Mesendoderm (in vitro differentiated cells): ENCODE data around the gene ARHGEF38.

Source experiments
- DNase-seq: peaks from one replicate; pipeline ENCODE4 v3.0.0; 2013
- H2AK5ac ChIP-seq: 2 replicates; pipeline ENCODE4 v1.6.1; 2013; ENCODE audit warnings: low read length, inconsistent platforms
- H2BK120ac ChIP-seq: 2 replicates; pipeline ENCODE4 v1.6.1; 2013; ENCODE audit warnings: low read depth, mild to moderate bottlenecking, low read length, moderate library complexity, mixed read lengths
- H2BK15ac ChIP-seq: replicated peaks from 2 replicates; pipeline ENCODE4 v1.6.1; 2013; ENCODE audit warnings: low read depth, mild to moderate bottlenecking, moderate library complexity
- H2BK5ac ChIP-seq: 2 replicates; pipeline ENCODE4 v1.6.1; 2013; ENCODE audit warnings: low read length, inconsistent platforms
- H3K18ac ChIP-seq: 2 replicates; pipeline ENCODE4 v1.6.1; 2013; ENCODE audit warnings: mild to moderate bottlenecking, low read length, mixed read lengths
- H3K23ac ChIP-seq: one replicate; pipeline ENCODE4 v1.6.1; 2013; ENCODE audit warnings: low read length
- H3K27ac ChIP-seq: 2 replicates; pipeline ENCODE4 v1.5.1; 2013; ENCODE audit warnings: low read depth, mild to moderate bottlenecking, inconsistent platforms, low read length, moderate library complexity
- H3K27me3 ChIP-seq: 2 replicates; pipeline ENCODE4 v1.6.1; 2013; ENCODE audit warnings: low read length, control low read depth, mild to moderate bottlenecking, inconsistent platforms; ENCODE audit not compliant: insufficient read depth, poor library complexity
- H3K36me3 ChIP-seq: 2 replicates; pipeline ENCODE4 v1.6.1; 2013; ENCODE audit warnings: low read length, inconsistent platforms; ENCODE audit not compliant: control insufficient read depth, insufficient read depth
- H3K4ac ChIP-seq: one replicate; pipeline ENCODE4 v1.6.1; 2013; ENCODE audit warnings: low read depth, mild to moderate bottlenecking, low read length, moderate library complexity
- H3K4me1 ChIP-seq: 2 replicates; pipeline ENCODE4 v1.6.1; 2013; ENCODE audit warnings: low read depth, low read length, inconsistent platforms; ENCODE audit not compliant: control insufficient read depth
- H3K4me2 ChIP-seq: 2 replicates; pipeline ENCODE4 v1.6.1; 2013; ENCODE audit warnings: low read length
- H3K4me3 ChIP-seq: 2 replicates; pipeline ENCODE4 v1.5.1; 2013; ENCODE audit warnings: mild to moderate bottlenecking, low read length
- H3K56ac ChIP-seq: one replicate; pipeline ENCODE4 v1.6.1; 2013; ENCODE audit warnings: low read length
- H3K79me1 ChIP-seq: 2 replicates; pipeline ENCODE4 v1.6.1; 2013; ENCODE audit warnings: low read length, inconsistent platforms
- H3K79me2 ChIP-seq: 2 replicates; pipeline ENCODE4 v1.6.1; 2013; ENCODE audit warnings: mild to moderate bottlenecking, low read length; ENCODE audit not compliant: control insufficient read depth, insufficient read depth
- H3K9ac ChIP-seq: 2 replicates; pipeline ENCODE4 v1.6.1; 2013; ENCODE audit warnings: low read length, inconsistent platforms
- H4K5ac ChIP-seq: one replicate; pipeline ENCODE4 v1.6.1; 2013; ENCODE audit warnings: low read length
- H4K8ac ChIP-seq: one replicate; pipeline ENCODE4 v1.6.1; 2013; ENCODE audit warnings: low read depth, mild to moderate bottlenecking, control low read depth, low read length, moderate library complexity
- WGBS: extraction: QIAGEN DNeasy Blood & Tissue Kit; methylation state at CpG from one replicate; pipeline ENCODE4 v1.1.7; 2013; ENCODE audit warnings: low lambda C conversion rate, missing lambda C conversion rate; ENCODE audit not compliant: insufficient coverage; ENCODE audit errors: extremely low coverage; 5-methylcytosine and 5-hydroxymethylcytosine counted together

Gene ARHGEF38

DNA sequence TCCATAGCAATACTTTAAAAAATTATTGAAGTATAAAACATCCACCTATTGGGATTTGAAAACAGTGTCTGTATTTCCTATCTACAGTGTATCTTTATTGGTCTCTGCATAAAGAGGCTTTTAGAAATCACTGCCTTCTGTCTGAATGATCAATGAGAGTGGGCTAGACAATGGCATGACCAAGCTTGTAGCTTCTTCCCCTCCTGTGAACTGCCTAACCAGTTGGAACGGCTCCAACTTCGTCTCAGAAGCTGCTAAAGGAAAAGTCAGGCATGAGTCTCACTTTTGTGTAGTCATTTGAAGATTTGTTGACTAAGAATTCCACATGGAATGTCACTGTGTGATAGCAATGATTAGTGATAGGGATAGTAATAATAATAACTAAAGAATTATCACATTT lies 91.8 kb downstream of the ARHGEF38 start:
- WGBS, result no CpG with 5 or more reads among the region's 2 CpGs
- Histone ChIP-seq H3K4ac (no peak overlapping the region), H2BK120ac (no peak overlapping the region), H3K56ac (no peak overlapping the region), H3K4me3 (no peak overlapping the region), H3K18ac (no peak overlapping the region), H3K4me1 (no peaks in the 10 kb centered on the region), H2AK5ac (no peak overlapping the region), H3K9ac (no peak overlapping the region), H3K4me2 (no peak overlapping the region), H2BK15ac (no peak overlapping the region), H4K5ac (no peak overlapping the region), H2BK5ac (no peak overlapping the region), H3K79me1 (no peaks in the 10 kb centered on the region), H3K36me3 (no peaks in the 10 kb centered on the region), H3K27ac (no peak overlapping the region), H3K79me2 (no peaks in the 10 kb centered on the region), H4K8ac (no peak overlapping the region), H3K27me3 (no peaks in the 10 kb centered on the region), H3K23ac (no peak overlapping the region)
- no peak for DNase-seq

DNA sequence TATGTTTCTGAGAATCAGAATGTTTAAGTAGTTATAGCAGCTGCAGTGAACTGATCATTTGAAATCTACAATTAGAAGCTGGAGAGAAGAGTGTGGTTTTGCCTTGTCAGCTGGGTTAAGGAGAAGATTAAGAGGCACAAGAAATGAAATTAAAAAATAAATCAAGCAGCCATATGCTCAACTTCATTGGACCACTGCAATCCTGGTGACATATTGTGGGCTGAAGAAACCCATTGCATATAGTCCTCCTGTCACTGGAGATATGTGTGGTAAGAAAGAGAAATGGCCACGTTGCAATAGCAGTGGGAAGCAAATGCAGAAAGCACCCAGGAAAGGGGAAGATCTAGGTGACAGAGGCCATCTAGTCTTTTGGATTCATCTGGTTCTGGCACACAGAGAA lies 93.0 kb downstream of the ARHGEF38 start:
- Histone ChIP-seq H3K27me3 (no peaks in the 10 kb centered on the region), H2BK15ac (no peak overlapping the region), H3K27ac (no peak overlapping the region)

DNA sequence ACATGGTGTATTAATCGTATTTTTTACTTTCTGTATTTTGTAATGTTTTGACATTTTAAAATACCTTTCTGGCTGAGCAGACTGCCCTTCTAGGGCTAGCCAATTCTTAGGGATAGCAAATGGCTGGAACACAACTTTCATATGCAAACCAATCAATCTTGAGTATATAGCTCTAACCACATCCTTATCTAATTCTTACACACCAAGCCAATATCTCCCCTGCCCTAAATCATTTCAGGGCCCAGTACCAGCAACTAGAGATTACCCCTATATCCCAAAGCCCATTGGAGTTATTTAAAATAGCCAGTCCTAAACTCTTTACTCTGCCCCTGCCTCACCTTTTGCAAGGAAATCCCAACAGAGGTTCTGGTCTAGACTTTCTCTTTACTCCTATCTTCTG lies 97.8 kb downstream of the ARHGEF38 start:
- Histone ChIP-seq H2BK15ac (no peak overlapping the region), H2BK5ac (no peak overlapping the region), H3K4me1 (no peaks in the 10 kb centered on the region), H3K27me3 (no peaks in the 10 kb centered on the region), H4K8ac (no peak overlapping the region), H2BK120ac (no peak overlapping the region), H3K79me1 (no peaks in the 10 kb centered on the region), H3K9ac (no peak overlapping the region), H3K18ac (no peak overlapping the region), H4K5ac (no peak overlapping the region), H3K56ac (no peak overlapping the region), H3K4me2 (no peak overlapping the region), H3K4me3 (no peak overlapping the region), H3K79me2 (no peaks in the 10 kb centered on the region), H3K27ac (no peak overlapping the region), H2AK5ac (no peak overlapping the region), H3K36me3 (no peaks in the 10 kb centered on the region), H3K23ac (no peak overlapping the region), H3K4ac (no peak overlapping the region)
- DNase-seq, result no peak
- WGBS, result no CpG with 5 or more reads among the region's 1 CpG

More for the DNA sequence above, 93.0 kb downstream of the ARHGEF38 start:
- Histone ChIP-seq H3K36me3 (no peaks in the 10 kb centered on the region), H2AK5ac (no peak overlapping the region), H3K18ac (no peak overlapping the region), H3K79me2 (no peaks in the 10 kb centered on the region), H3K4me1 (no peaks in the 10 kb centered on the region), H3K4ac (no peak overlapping the region), H3K56ac (no peak overlapping the region), H3K4me2 (no peak overlapping the region), H2BK120ac (no peak overlapping the region), H3K23ac (no peak overlapping the region), H2BK5ac (no peak overlapping the region), H4K8ac (no peak overlapping the region), H3K9ac (no peak overlapping the region), H3K79me1 (no peaks in the 10 kb centered on the region), H4K5ac (no peak overlapping the region), H3K4me3 (no peak overlapping the region)
- WGBS, result no CpG with 5 or more reads among the region's 1 CpG
- DNase-seq, result no peak

DNA sequence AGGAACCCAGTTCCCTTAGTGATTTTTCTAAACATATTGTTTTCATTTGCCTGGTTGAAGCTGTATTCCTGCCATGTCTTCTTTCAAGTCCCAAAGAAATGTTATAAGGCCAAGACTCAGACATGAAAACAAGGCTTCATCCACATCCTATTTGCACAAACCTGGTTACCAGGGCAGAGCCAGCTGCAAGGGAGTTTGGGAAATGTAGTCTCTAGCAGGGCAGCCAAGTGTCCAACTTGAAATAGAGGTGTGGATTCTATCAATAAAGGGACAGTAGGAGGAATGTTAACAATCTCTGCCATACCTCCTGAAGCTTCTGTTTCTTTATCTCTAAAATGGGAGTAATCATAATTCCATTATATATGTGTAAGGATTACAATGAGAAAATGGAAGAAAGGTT lies 99.5 kb downstream of the ARHGEF38 start:
- Histone ChIP-seq H2BK15ac (no peak overlapping the region), H3K9ac (no peak overlapping the region), H2BK5ac (no peak overlapping the region), H3K56ac (no peak overlapping the region), H3K79me2 (no peaks in the 10 kb centered on the region), H3K27me3 (no peaks in the 10 kb centered on the region), H3K18ac (no peak overlapping the region), H3K36me3 (no peaks in the 10 kb centered on the region), H4K5ac (no peak overlapping the region), H3K79me1 (no peaks in the 10 kb centered on the region), H4K8ac (no peak overlapping the region), H2AK5ac (no peak overlapping the region), H3K4me2 (no peak overlapping the region), H2BK120ac (no peak overlapping the region), H3K4ac (no peak overlapping the region), H3K4me3 (no peak overlapping the region), H3K4me1 (no peaks in the 10 kb centered on the region), H3K27ac (no peak overlapping the region), H3K23ac (no peak overlapping the region)
- DNase-seq, result no peak

- no peak overlapping the region for H3K4me2 ChIP-seq
- H2BK15ac ChIP-seq, result no peak overlapping the region
- H2BK5ac ChIP-seq, result no peak overlapping the region
- no peak for DNase-seq
- H4K8ac ChIP-seq, result no peak overlapping the region
- H3K79me1 ChIP-seq, result no peaks in the 10 kb centered on the region
- H3K36me3 ChIP-seq, result no peaks in the 10 kb centered on the region
- H3K4ac ChIP-seq, result no peak overlapping the region
- no peaks in the 10 kb centered on the region for H3K27me3 ChIP-seq
- H3K56ac ChIP-seq, result no peak overlapping the region
- no peaks in the 10 kb centered on the region for H3K79me2 ChIP-seq
- H3K9ac ChIP-seq, result no peak overlapping the region
- no CpG with 5 or more reads among the region's 4 CpGs for WGBS
- no peaks in the 10 kb centered on the region for H3K4me1 ChIP-seq
- H2BK120ac ChIP-seq, result no peak overlapping the region
- H4K5ac ChIP-seq, result no peak overlapping the region
- no peak overlapping the region for H2AK5ac ChIP-seq
- no peak overlapping the region for H3K18ac ChIP-seq
- H3K27ac ChIP-seq, result no peak overlapping the region
- no peak overlapping the region for H3K23ac ChIP-seq
- H3K4me3 ChIP-seq, result no peak overlapping the region
These were observed 100.0 kb downstream of the ARHGEF38 start for GRCh38 chr4:105652286-105652888.

DNA sequence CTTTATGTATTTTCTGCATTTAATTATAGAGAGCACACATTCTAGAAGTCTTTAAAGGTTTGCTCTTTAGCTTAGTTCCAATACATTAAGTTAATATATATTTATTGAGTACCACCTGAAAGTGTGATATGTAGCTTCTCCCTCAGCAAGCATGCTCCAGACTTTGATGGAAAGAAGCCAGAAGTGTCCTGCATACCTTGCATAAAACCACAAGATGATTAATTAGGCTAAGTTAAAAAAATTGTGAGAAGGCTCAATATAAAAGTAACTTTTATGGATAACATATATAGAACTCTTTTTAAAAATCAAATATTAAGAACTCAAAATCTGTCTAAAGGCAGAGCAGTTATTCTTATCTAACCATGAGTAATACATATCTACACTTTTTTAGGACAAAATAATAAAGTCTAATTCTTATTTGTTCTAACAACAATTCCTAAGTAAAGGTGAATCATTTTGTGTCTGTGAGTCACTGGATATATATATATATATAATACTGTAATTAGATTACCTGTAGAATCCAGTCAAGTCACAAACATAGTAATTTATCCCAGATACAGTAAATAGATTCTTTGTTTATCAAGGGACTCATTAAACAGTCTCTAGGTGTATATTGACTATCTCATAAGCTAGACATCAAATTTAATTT lies 104.8 kb downstream of the ARHGEF38 start:
- no peak overlapping the region for H3K27ac ChIP-seq

More for the DNA sequence above, 104.8 kb downstream of the ARHGEF38 start:
- Histone ChIP-seq H2BK120ac (no peak overlapping the region), H3K36me3 (no peaks in the 10 kb centered on the region), H3K27me3 (no peaks in the 10 kb centered on the region), H3K4me3 (no peak overlapping the region), H4K8ac (no peak overlapping the region), H3K56ac (no peak overlapping the region), H2AK5ac (no peak overlapping the region), H3K4me2 (no peak overlapping the region), H2BK15ac (no peak overlapping the region), H3K4me1 (no peaks in the 10 kb centered on the region), H3K79me1 (no peaks in the 10 kb centered on the region), H3K18ac (no peak overlapping the region), H2BK5ac (no peak overlapping the region), H3K9ac (no peak overlapping the region), H4K5ac (no peak overlapping the region), H3K4ac (no peak overlapping the region), H3K79me2 (no peaks in the 10 kb centered on the region), H3K23ac (no peak overlapping the region)
- DNase-seq, result no peak
